ENCODE results near the gene VPS16.

DNA sequence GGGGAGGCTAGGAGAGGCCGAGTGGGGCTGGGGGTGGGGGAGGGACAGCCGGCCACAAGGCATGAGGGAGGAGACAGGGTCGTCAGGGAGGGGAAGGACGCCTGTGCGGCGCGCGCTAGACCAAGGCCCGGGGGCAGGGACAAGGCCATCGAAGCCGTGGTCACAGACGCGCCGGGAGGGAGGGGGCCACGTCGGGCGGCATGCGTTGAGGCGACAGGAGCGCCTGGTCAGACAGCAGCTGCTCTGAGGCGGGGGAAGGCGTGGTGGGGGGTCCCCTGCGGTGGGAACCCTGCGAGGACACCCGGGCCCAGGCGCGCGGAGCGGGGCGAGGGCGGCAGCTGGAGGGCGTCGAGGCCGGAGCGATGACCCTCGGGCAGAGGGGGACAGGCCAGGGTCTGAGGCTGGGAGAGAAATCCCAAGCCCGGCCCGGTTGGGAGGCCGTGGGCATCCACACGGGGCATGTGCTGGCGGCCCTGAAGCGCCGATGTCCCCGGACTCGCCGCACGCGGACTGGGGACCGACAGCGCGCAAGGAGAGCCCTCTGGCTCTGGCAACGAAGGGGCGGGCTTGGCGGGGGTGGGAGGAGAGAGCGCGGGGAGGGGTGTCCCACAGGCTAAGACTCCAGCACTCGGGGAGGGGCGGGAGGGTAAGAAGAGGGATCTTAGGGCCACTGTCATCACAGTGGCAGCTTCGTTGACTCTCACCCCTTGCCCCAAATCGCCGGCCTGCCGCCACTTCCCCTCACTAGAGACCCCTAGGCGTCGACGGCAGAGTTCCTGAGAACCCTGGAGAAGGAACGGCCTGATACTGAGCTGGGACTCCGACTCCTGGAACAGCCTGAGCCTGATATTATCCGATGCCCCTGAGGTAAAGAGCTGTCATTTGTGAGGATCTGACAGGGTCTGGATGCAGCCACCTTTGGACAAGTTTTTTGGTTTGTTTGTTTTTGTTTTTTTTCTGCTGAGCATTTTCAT is 19.4 kb upstream of the VPS16 start:
- TF ChIP-seq, protein P1, sequence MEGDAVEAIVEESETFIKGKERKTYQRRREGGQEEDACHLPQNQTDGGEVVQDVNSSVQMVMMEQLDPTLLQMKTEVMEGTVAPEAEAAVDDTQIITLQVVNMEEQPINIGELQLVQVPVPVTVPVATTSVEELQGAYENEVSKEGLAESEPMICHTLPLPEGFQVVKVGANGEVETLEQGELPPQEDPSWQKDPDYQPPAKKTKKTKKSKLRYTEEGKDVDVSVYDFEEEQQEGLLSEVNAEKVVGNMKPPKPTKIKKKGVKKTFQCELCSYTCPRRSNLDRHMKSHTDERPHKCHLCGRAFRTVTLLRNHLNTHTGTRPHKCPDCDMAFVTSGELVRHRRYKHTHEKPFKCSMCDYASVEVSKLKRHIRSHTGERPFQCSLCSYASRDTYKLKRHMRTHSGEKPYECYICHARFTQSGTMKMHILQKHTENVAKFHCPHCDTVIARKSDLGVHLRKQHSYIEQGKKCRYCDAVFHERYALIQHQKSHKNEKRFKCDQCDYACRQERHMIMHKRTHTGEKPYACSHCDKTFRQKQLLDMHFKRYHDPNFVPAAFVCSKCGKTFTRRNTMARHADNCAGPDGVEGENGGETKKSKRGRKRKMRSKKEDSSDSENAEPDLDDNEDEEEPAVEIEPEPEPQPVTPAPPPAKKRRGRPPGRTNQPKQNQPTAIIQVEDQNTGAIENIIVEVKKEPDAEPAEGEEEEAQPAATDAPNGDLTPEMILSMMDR (IDR thresholded peaks at IDR 0.05): no peak
- TF ChIP-seq POLR2AphosphoS5 (IDR thresholded peaks at IDR 0.05): no peak
- no peak for TF ChIP-seq POLR2A (IDR thresholded peaks at IDR 0.05)
- no peak for TF ChIP-seq EP300 (IDR thresholded peaks at IDR 0.05; ENCODE audit: low read depth)

Measured in transverse colon (tissue), 4 donors.